GM18858 (cell line): Measurements from ENCODE around the gene ANKHD1.

Experiments
- ATAC-seq: cut with Tn5 transposase; IDR thresholded peaks from one replicate; pipeline ENCODE4 v1.9.1; 2021; ENCODE audit not compliant: unreplicated experiment

Gene ANKHD1

GRCh38 chr5:140367256-140368013 is 34.2 kb upstream of the ANKHD1 start:
- ATAC-seq = no peak

GRCh38 chr5:140371356-140372151 is 30.1 kb upstream of the ANKHD1 start:
- no peak for ATAC-seq

GRCh38 chr5:140372971-140373487 is 28.6 kb upstream of the ANKHD1 start:
- ATAC-seq = no peak

GRCh38 chr5:140381351-140381750 is 20.3 kb upstream of the ANKHD1 start:
- ATAC-seq = no peak

GRCh38 chr5:140381972-140382371 is 19.7 kb upstream of the ANKHD1 start:
- ATAC-seq = no peak

- no peak for ATAC-seq
These were observed 18.8 kb upstream of the ANKHD1 start for GRCh38 chr5:140382866-140383265.

- no peak for ATAC-seq
These were observed 18.3 kb upstream of the ANKHD1 start for GRCh38 chr5:140383300-140383699.

GRCh38 chr5:140388052-140388451 is 13.6 kb upstream of the ANKHD1 start:
- no peak for ATAC-seq

GRCh38 chr5:140391312-140391711 is 10.3 kb upstream of the ANKHD1 start:
- ATAC-seq = no peak

GRCh38 chr5:140391732-140392131 is 9.9 kb upstream of the ANKHD1 start:
- no peak for ATAC-seq

- ATAC-seq = no peak
These were observed 7.9 kb upstream of the ANKHD1 start for GRCh38 chr5:140393738-140394137.

- no peak for ATAC-seq
These were observed 3.2 kb upstream of the ANKHD1 start for GRCh38 chr5:140398379-140398811.

GRCh38 chr5:140399979-140400729 is 1.5 kb upstream of the ANKHD1 start:
- no peak for ATAC-seq

GRCh38 chr5:140400730-140401361 is 787 bp upstream of the ANKHD1 start:
- peak; percentile 56 for ATAC-seq

GRCh38 chr5:140402258-140403074 is 833 bp downstream of the ANKHD1 start:
- no peak for ATAC-seq

GRCh38 chr5:140403613-140404012 is 2.0 kb downstream of the ANKHD1 start:
- ATAC-seq = no peak

GRCh38 chr5:140408750-140409241 is 7.2 kb downstream of the ANKHD1 start:
- no peak for ATAC-seq

- ATAC-seq = no peak
These were observed 11.6 kb downstream of the ANKHD1 start for GRCh38 chr5:140413230-140413629.

- ATAC-seq = no peak
These were observed 15.6 kb downstream of the ANKHD1 start for GRCh38 chr5:140417235-140417634.
